Endothelial cell of umbilical vein (primary cell): Measurements from ENCODE around the gene PPEF1. TPM values are rescaled to one million over a fixed set of nuclear protein-coding genes. Genes with fewer than 3 reads are reported as not detected.

ENCODE experiments used
- BruUV-seq: library from RNA; stranded (reverse); fragments of 400-500 nt; replicated peaks from 2 replicates; lab custom pipeline; 2021; lab: Mats Ljungman, UMichigan
- CTCF ChIA-PET: fragments of 300-600, 350-600 bp; sonication (Branson Sonifier 250); formaldehyde crosslinking; loops from one replicate; lab custom pipeline; 2021; ENCODE audit warnings: antibody characterized with exemption, inconsistent platforms; lab: Charles Lee
- POLR2A ChIA-PET: fragments of 300-600, 350-600 bp; sonication (Branson Sonifier 250); formaldehyde crosslinking; loops from one replicate; lab custom pipeline; 2021; ENCODE audit warnings: antibody characterized with exemption, inconsistent platforms; lab: Charles Lee
- DNase-seq: peaks from one replicate; pipeline ENCODE4 v3.0.0-alpha.2; 2011; ENCODE audit warnings: low read depth, low spot score
- FAIRE-seq: peaks from 2 replicates; lab custom pipeline; 2011; peaks lifted over from hg19 to GRCh38; lab: Jason Lieb, UNC
- H2AFZ ChIP-seq: 2 replicates; pipeline ENCODE4 v1.6.0; 2012; ENCODE audit warnings: low read depth, low read length, control low read depth, inconsistent platforms
- H3K27ac ChIP-seq: 2 replicates; pipeline ENCODE4 v1.5.1; 2011; ENCODE audit warnings: low read depth, mild to moderate bottlenecking, control low read depth, low read length, moderate library complexity; ENCODE audit not compliant: insufficient read depth
- H3K27me3 ChIP-seq, 2 experiments: 2 replicates each; pipeline versions ENCODE4 v1.6.0 to v1.6.1; 2011; ENCODE audit warnings: low read length in 2 of 2, mixed read lengths in 1 of 2; ENCODE audit not compliant: control insufficient read depth in 2 of 2, insufficient read depth in 2 of 2
- H3K36me3 ChIP-seq, 2 experiments: 2 replicates in 1 of 2; 3 replicates in 1 of 2; pipeline ENCODE4 v1.5.1; 2011; ENCODE audit warnings: low read length in 2 of 2, mild to moderate bottlenecking in 1 of 2, moderate library complexity in 1 of 2; ENCODE audit not compliant: control insufficient read depth in 2 of 2, insufficient read depth in 2 of 2; ENCODE audit errors: extremely low read depth in 1 of 2
- H3K4me1 ChIP-seq: 3 replicates; pipeline ENCODE4 v1.5.1; 2011; ENCODE audit warnings: mild to moderate bottlenecking, low read length; ENCODE audit not compliant: control insufficient read depth, insufficient read depth; ENCODE audit errors: extremely low read depth
- H3K4me2 ChIP-seq: 2 replicates; pipeline ENCODE4 v1.6.1; 2011; ENCODE audit warnings: low read length, control low read depth, mixed read lengths; ENCODE audit not compliant: insufficient read depth
- H3K4me3 ChIP-seq, 3 experiments: fragments of 200-600 bp in 1 of 3; sonication (generic), shearing (Covaris generic) in 1 of 3; replicated peaks in 1 of 3; 2 replicates each; pipeline ENCODE4 v1.5.1; 2011 to 2016; ENCODE audit warnings: control low read depth in 3 of 3, low read length in 3 of 3, mild to moderate bottlenecking in 2 of 3, inconsistent platforms in 1 of 3, low read depth in 1 of 3, moderate library complexity in 1 of 3; ENCODE audit not compliant: insufficient read depth in 1 of 3
- H3K79me2 ChIP-seq: 2 replicates; pipeline ENCODE4 v1.6.0; 2012; ENCODE audit warnings: low read length, inconsistent platforms; ENCODE audit not compliant: control insufficient read depth, insufficient read depth
- H3K9ac ChIP-seq: replicated peaks from 2 replicates; pipeline ENCODE3; 2011; ENCODE audit warnings: low read length, control low read depth; ENCODE audit not compliant: insufficient read depth; ENCODE audit errors: extremely low read depth
- H3K9me1 ChIP-seq: replicated peaks from 3 replicates; pipeline ENCODE4 v1.6.0; 2011; ENCODE audit warnings: mild to moderate bottlenecking, low read length; ENCODE audit not compliant: control insufficient read depth, insufficient read depth; ENCODE audit errors: extremely low read depth
- H3K9me3 ChIP-seq: replicated peaks from 2 replicates; pipeline ENCODE4 v1.5.1; 2012; ENCODE audit warnings: low read length, inconsistent platforms; ENCODE audit not compliant: control insufficient read depth, insufficient read depth
- H4K20me1 ChIP-seq: replicated peaks from 2 replicates; pipeline ENCODE3; 2011; ENCODE audit warnings: mild to moderate bottlenecking, low read length; ENCODE audit not compliant: control insufficient read depth, insufficient read depth; ENCODE audit errors: extremely low read depth
- EZH2 ChIP-seq: IDR thresholded peaks from 2 replicates; pipeline ENCODE4 v1.6.1; 2012; ENCODE audit warnings: borderline replicate concordance, low read depth, mild to moderate bottlenecking, moderate library complexity, low read length, inconsistent platforms; ENCODE audit not compliant: severe bottlenecking
- FOS ChIP-seq: IDR thresholded peaks from 2 replicates; pipeline ENCODE4 v1.6.1; 2011; ENCODE audit warnings: mild to moderate bottlenecking, low read length, moderate library complexity, borderline replicate concordance; ENCODE audit not compliant: insufficient read depth
- GATA2 ChIP-seq: IDR thresholded peaks from 2 replicates; pipeline ENCODE4 v1.7.0; 2011; ENCODE audit warnings: low read depth, mild to moderate bottlenecking, moderate library complexity, mixed read lengths, low read length; ENCODE audit not compliant: insufficient read length, insufficient read depth
- JUN ChIP-seq: IDR thresholded peaks from 2 replicates; pipeline ENCODE4 v1.6.1; 2011; ENCODE audit warnings: borderline replicate concordance, low read depth; ENCODE audit not compliant: insufficient read length, insufficient read depth
- MYC ChIP-seq: IDR thresholded peaks from one replicate; pipeline ENCODE4 v1.6.1; 2011; ENCODE audit warnings: mild to moderate bottlenecking, low read depth, low read length
- POLR2A ChIP-seq: IDR thresholded peaks from 2 replicates; pipeline ENCODE4 v1.6.1; 2012; ENCODE audit warnings: low read depth, mild to moderate bottlenecking, control low read depth, low read length
- POLR2AphosphoS5 ChIP-seq: IDR thresholded peaks from 2 replicates; pipeline ENCODE4 v1.6.1; 2012; ENCODE audit warnings: low read depth, mild to moderate bottlenecking, control low read depth, low read length, moderate library complexity; ENCODE audit not compliant: insufficient read depth
- dilution Hi-C: fragments of 300-500 bp; cut with MboI; formaldehyde crosslinking; loops from one replicate; pipeline ENCODE4 v1.15.0; 2019; ENCODE audit warnings: low sequenced_read_pairs; ENCODE audit not compliant: extremely low pct_ligation_motif_present
- intact Hi-C: fragments of 100-400 bp; cut with micrococcal nuclease; formaldehyde crosslinking; loops from one replicate; pipeline ENCODE4 v1.10.0; 2022
- polyA plus RNA-seq, 4 experiments: library from polyadenylated mRNA; depleted of rRNA in 3 of 4; stranded (reverse) in 3 of 4; unstranded in 1 of 4; fragments of >200 nt; gene quantifications; 2 replicates each; pipeline versions ENCODE4 v1.2.1 to v1.2.3, GENCODE V29; 2011 to 2012; ENCODE audit warnings: missing spikeins in 1 of 4
- total RNA-seq: library from RNA; stranded (reverse); gene quantifications from 2 replicates; pipeline ENCODE4 v1.2.3, GENCODE V29; 2021
- TF ChIP-seq, protein P1 (sequence below): IDR thresholded peaks from 2 replicates; pipeline ENCODE4 v1.6.1; 2011; ENCODE audit not compliant: insufficient read depth, insufficient read length
- TF ChIP-seq, protein P2 (sequence below), 2 donors: IDR thresholded peaks; 1 replicate in 1 of 2; 2 replicates in 1 of 2; pipeline ENCODE4 v1.5.1; 2011; ENCODE audit warnings: low read length in 2 of 2, mild to moderate bottlenecking in 2 of 2, moderate library complexity in 2 of 2, control low read depth in 1 of 2, inconsistent platforms in 1 of 2, low read depth in 1 of 2; ENCODE audit not compliant: insufficient read depth in 1 of 2; ENCODE audit errors: extremely low read depth in 1 of 2

Gene PPEF1
- total and polyA plus RNA-seq, 2 donors (not counting 3 experiments of a cell fraction or from before 2014, with no cell fraction given), result not detected

DNA sequence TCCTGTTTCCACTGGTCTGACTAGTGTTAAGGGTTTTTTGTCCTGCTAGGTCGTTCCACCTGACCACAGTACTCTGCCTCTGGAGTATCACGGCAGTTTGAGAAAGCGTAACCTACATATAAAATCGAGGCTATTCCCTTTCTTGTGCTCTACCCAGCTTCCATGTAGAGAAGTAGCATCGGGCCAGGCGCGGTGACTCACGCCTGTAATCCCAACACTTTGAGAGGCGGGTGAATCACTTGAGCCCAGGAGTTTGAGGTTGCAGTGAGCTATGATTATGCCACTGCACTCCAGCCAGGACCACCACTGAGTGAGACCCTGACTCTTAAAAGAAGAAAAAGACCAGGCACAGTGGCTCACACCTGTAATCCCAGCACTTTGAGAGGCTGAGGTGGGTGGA is 7.5 kb downstream of the PPEF1 start:
- H3K9me1 ChIP-seq, result no peaks in the 10 kb centered on the region
- H3K9ac ChIP-seq, result no peak overlapping the region
- no peaks in the 10 kb centered on the region for H3K9me3 ChIP-seq
- H3K27ac ChIP-seq, result no peak overlapping the region
- ChIA-PET CTCF (no interaction called here), POLR2A (no interaction called here)
- H3K4me3 ChIP-seq, result no peak overlapping the region
- TF ChIP-seq MYC (no peak), EZH2 (no peak), POLR2A (no peak), GATA2 (no peak), FOS (no peak), JUN (no peak), POLR2AphosphoS5 (no peak)
- TF ChIP-seq, protein P1, sequence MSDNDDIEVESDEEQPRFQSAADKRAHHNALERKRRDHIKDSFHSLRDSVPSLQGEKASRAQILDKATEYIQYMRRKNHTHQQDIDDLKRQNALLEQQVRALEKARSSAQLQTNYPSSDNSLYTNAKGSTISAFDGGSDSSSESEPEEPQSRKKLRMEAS, result no peak
- TF ChIP-seq, protein P2, sequence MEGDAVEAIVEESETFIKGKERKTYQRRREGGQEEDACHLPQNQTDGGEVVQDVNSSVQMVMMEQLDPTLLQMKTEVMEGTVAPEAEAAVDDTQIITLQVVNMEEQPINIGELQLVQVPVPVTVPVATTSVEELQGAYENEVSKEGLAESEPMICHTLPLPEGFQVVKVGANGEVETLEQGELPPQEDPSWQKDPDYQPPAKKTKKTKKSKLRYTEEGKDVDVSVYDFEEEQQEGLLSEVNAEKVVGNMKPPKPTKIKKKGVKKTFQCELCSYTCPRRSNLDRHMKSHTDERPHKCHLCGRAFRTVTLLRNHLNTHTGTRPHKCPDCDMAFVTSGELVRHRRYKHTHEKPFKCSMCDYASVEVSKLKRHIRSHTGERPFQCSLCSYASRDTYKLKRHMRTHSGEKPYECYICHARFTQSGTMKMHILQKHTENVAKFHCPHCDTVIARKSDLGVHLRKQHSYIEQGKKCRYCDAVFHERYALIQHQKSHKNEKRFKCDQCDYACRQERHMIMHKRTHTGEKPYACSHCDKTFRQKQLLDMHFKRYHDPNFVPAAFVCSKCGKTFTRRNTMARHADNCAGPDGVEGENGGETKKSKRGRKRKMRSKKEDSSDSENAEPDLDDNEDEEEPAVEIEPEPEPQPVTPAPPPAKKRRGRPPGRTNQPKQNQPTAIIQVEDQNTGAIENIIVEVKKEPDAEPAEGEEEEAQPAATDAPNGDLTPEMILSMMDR (IDR thresholded peaks at IDR 0.05; ENCODE audit: extremely low read depth in 1 of 2, insufficient read depth in 1 of 2, low read depth in 1 of 2, low read length in 2 of 2), result no peak
- H3K79me2 ChIP-seq, result no peaks in the 10 kb centered on the region
- no peaks in the 10 kb centered on the region for H3K27me3 ChIP-seq
- H3K4me1 ChIP-seq, result no peaks in the 10 kb centered on the region
- no TSS peak for BruUV-seq
- intact Hi-C loops, result no loop called here
- no peak for FAIRE-seq
- dilution Hi-C loops, result no loop called here
- no peak overlapping the region for H2AFZ ChIP-seq
- no peaks in the 10 kb centered on the region for H4K20me1 ChIP-seq
- no peak overlapping the region for H3K4me2 ChIP-seq
- H3K36me3 ChIP-seq, result no peaks in the 10 kb centered on the region
- no peak for DNase-seq
